Right lobe of liver (tissue), 6 donors: ENCODE results near the gene RGS2. TPM values are rescaled to one million over a fixed set of nuclear protein-coding genes. Genes with fewer than 3 reads are reported as not detected.

Experiments
- ATAC-seq, 4 donors: fragments of 200-7000 bp; cut with Tn5 transposase; one replicate each; pipeline ENCODE4 v1.9.1; 2020; ENCODE audit warnings: mild to moderate bottlenecking in 4 of 4, moderate library complexity in 4 of 4
- DNase-seq, 3 donors: peaks; one replicate each; pipeline ENCODE4 v3.0.0-alpha.2; 2020
- H3K27ac ChIP-seq, 3 donors: fragments of 200-600 bp; one replicate each; pipeline ENCODE4 v1.8.0; 2022
- H3K27me3 ChIP-seq, 2 donors: fragments of 200-600 bp; one replicate each; pipeline ENCODE4 v1.8.0; 2022
- H3K36me3 ChIP-seq, 4 donors: fragments of 200-600 bp; sonication (generic) in 1 of 4; one replicate each; pipeline versions ENCODE4 v1.5.1 to v1.8.0; 2017 to 2022; ENCODE audit warnings: control low read depth in 1 of 4
- H3K4me1 ChIP-seq, 4 donors: fragments of 200-600 bp; sonication (generic) in 1 of 4; one replicate each; pipeline versions ENCODE4 v1.5.1 to v1.8.0; 2017 to 2022; ENCODE audit warnings: control low read depth in 1 of 4
- H3K4me3 ChIP-seq, 3 donors: fragments of 200-600 bp; one replicate each; pipeline ENCODE4 v1.8.0; 2022
- H3K9me3 ChIP-seq, 4 donors: fragments of 200-600 bp; sonication (generic) in 1 of 4; one replicate each; pipeline versions ENCODE4 v1.5.1 to v1.8.0; 2017 to 2022; ENCODE audit warnings: control low read depth in 1 of 4
- CTCF ChIP-seq, 4 donors: fragments of 200-600 bp in 3 of 4; fragments of 450-650 bp in 1 of 4; IDR thresholded peaks; one replicate each; pipeline versions ENCODE4 v1.5.1 to v1.8.0; 2016 to 2022; ENCODE audit warnings: antibody characterized with exemption in 4 of 4, mild to moderate bottlenecking in 2 of 4
- POLR2A ChIP-seq: fragments of 450-650 bp; IDR thresholded peaks from one replicate; pipeline ENCODE4 v1.6.1; 2017; ENCODE audit warnings: antibody characterized with exemption, mild to moderate bottlenecking
- WGBS: methylation state at CpG from one replicate; pipeline ENCODE4 v1.1.6; 2018; ENCODE audit warnings: low coverage, low lambda C conversion rate; ENCODE audit not compliant: insufficient coverage; ENCODE audit errors: missing lambda C conversion rate; 5-methylcytosine and 5-hydroxymethylcytosine counted together
- intact Hi-C, 2 donors: fragments of 100-400 bp; cut with DNase I; formaldehyde crosslinking; loops; one replicate each; pipeline versions ENCODE4 v1.11.2 to v1.14.1; 2022
- total RNA-seq, 6 experiments: library from RNA; depleted of rRNA in 2 of 6; stranded (reverse); fragments of >200 nt in 2 of 6; fragmentation: NEBNext Ultra II Directional in 3 of 6; extraction: Animal tissue kit (Norgen Biotek cat#: 25700) in 3 of 6; gene quantifications; one replicate each; pipeline versions ENCODE4 v1.1.0 to v1.2.4, GENCODE V29; 2016 to 2023
- donor health status: DM: no; HTN: yes; CAD: no.
- donor health status: DM: no; HTN: no; CAD: no.
- donor health status: DM: no; HTN: no; CAD: no.
- donor health status: DM: no; HTN: yes; CAD: no.
- donor health status: DM: no; HTN: yes; CAD: no.

RGS2 gene
- total RNA-seq, 6 experiments from 2014 or later, result 2.5 to 10.9 (median 5.2) TPM

- Histone ChIP-seq H3K27ac (no peak overlapping the region), H3K4me3 (no peak overlapping the region), H3K27me3 (no peaks in the 10 kb centered on the region), H3K4me1 (no peaks in the 10 kb centered on the region), H3K36me3 (no peaks in the 10 kb centered on the region), H3K9me3 (no peaks in the 10 kb centered on the region)
- DNase-seq (no peak), ATAC-seq (no peak)
- intact Hi-C loops, result no loop called here
- 82% methylated on average over 2 of the region's 2 CpGs for WGBS
- no peak for TF ChIP-seq POLR2A
- no peak for TF ChIP-seq CTCF (IDR thresholded peaks at IDR 0.05)
Observed at GRCh38 chr1:192789871-192790270, 19.0 kb upstream of the RGS2 start.

GRCh38 chr1:192792628-192793027 is 16.2 kb upstream of the RGS2 start:
- no peak overlapping the region for H3K27ac ChIP-seq
- H3K9me3 ChIP-seq, result no peaks in the 10 kb centered on the region
- no peaks in the 10 kb centered on the region for H3K4me1 ChIP-seq
- 58% methylated on average over 2 of the region's 2 CpGs for WGBS
- H3K36me3 ChIP-seq, result no peaks in the 10 kb centered on the region
- TF ChIP-seq CTCF (IDR thresholded peaks at IDR 0.05), result no peak
- TF ChIP-seq POLR2A, result no peak
- ATAC-seq, result no peak
- no peak for DNase-seq
- no peak overlapping the region for H3K4me3 ChIP-seq
- H3K27me3 ChIP-seq, result no peaks in the 10 kb centered on the region
- intact Hi-C loops, result no loop called here

GRCh38 chr1:192793983-192794767 is 14.7 kb upstream of the RGS2 start:
- Histone ChIP-seq H3K4me3 (no peak overlapping the region), H3K4me1 (no peaks in the 10 kb centered on the region), H3K36me3 (no peaks in the 10 kb centered on the region), H3K27me3 (no peaks in the 10 kb centered on the region), H3K27ac (no peak overlapping the region), H3K9me3 (no peaks in the 10 kb centered on the region)
- DNase-seq (no peak), ATAC-seq (no peak)
- intact Hi-C loops, result no loop called here
- 82% methylated on average over 2 of the region's 2 CpGs for WGBS
- no peak for TF ChIP-seq CTCF (IDR thresholded peaks at IDR 0.05)
- no peak for TF ChIP-seq POLR2A

GRCh38 chr1:192794768-192795035 is 14.1 kb upstream of the RGS2 start:
- ATAC-seq, result no peak
- DNase-seq, result no peak

More at GRCh38 chr1:192794768-192795035, 14.1 kb upstream of the RGS2 start:
- no peak for TF ChIP-seq POLR2A
- no peak for TF ChIP-seq CTCF (IDR thresholded peaks at IDR 0.05)
- Histone ChIP-seq H3K27me3 (no peaks in the 10 kb centered on the region), H3K36me3 (no peaks in the 10 kb centered on the region), H3K4me1 (no peaks in the 10 kb centered on the region), H3K9me3 (no peaks in the 10 kb centered on the region), H3K4me3 (no peak overlapping the region), H3K27ac (no peak overlapping the region)
- intact Hi-C loops, result no loop called here
